Heart right ventricle (tissue), 16 donors: ENCODE results near the gene CAMSAP1. TPM values are rescaled to one million over a fixed set of nuclear protein-coding genes. Genes with fewer than 3 reads are reported as not detected.
A peak's percentile ranks its signal among the peaks of the same experiment; 100 is the strongest.

Experiments
- ATAC-seq, 8 donors: fragments of 200-7000 bp; cut with Tn5 transposase; one replicate each; pipeline ENCODE4 v1.9.1; 2020; ENCODE audit warnings: mild to moderate bottlenecking in 8 of 8, moderate library complexity in 8 of 8, moderate number of reproducible peaks in 1 of 8
- DNase-seq, 2 donors: peaks; one replicate each; pipeline ENCODE4 v3.0.0-alpha.2; 2020
- H3K27ac ChIP-seq, 10 donors: fragments of 200-600 bp; sonication (generic) in 2 of 10; one replicate each; pipeline versions ENCODE4 v1.5.0 to v1.8.0; 2020 to 2022; ENCODE audit warnings: mild to moderate bottlenecking in 3 of 10
- H3K27me3 ChIP-seq, 7 donors: fragments of 200-600 bp; one replicate each; pipeline ENCODE4 v1.8.0; 2021 to 2022; ENCODE audit warnings: mild to moderate bottlenecking in 2 of 7
- H3K36me3 ChIP-seq, 9 donors: fragments of 200-600 bp; sonication (generic) in 1 of 9; one replicate each; pipeline versions ENCODE4 v1.5.0 to v1.8.0; 2020 to 2022; ENCODE audit warnings: mild to moderate bottlenecking in 2 of 9
- H3K4me1 ChIP-seq, 9 donors: fragments of 200-600 bp; sonication (generic) in 1 of 9; one replicate each; pipeline versions ENCODE4 v1.5.0 to v1.8.0; 2020 to 2022; ENCODE audit warnings: mild to moderate bottlenecking in 4 of 9
- H3K4me3 ChIP-seq, 10 donors: fragments of 200-600 bp; sonication (generic) in 2 of 10; one replicate each; pipeline versions ENCODE4 v1.5.0 to v1.8.0; 2020 to 2022; ENCODE audit warnings: mild to moderate bottlenecking in 7 of 10, moderate library complexity in 2 of 10
- H3K9me3 ChIP-seq, 11 donors: fragments of 200-600 bp in 10 of 11; sonication (generic) in 2 of 11; one replicate each; pipeline versions ENCODE4 v1.5.0 to v1.8.0; 2013 to 2022; ENCODE audit warnings: mild to moderate bottlenecking in 2 of 11, control low read depth in 1 of 11, moderate library complexity in 1 of 11
- WGBS, 2 donors: extraction: QIAGEN DNeasy Blood & Tissue Kit; methylation state at CpG; one replicate each; pipeline ENCODE4 v1.1.7; 2013; ENCODE audit warnings: inconsistent platforms in 1 of 2; 5-methylcytosine and 5-hydroxymethylcytosine counted together
- intact Hi-C, 10 donors: fragments of 100-400 bp; cut with DNase I; formaldehyde crosslinking; loops; one replicate each; pipeline versions ENCODE4 v1.11.1 to v1.14.2; 2022
- polyA plus RNA-seq, 2 donors: library from polyadenylated mRNA; stranded (reverse); fragments of 200-250 nt; gene quantifications; one replicate each; pipeline ENCODE4 v1.2.3, GENCODE V29; 2013
- total RNA-seq, 10 donors: library from RNA; stranded (reverse); fragmentation: NEBNext Ultra II Directional in 3 of 10; extraction: Animal tissue kit (Norgen Biotek cat#: 25700) in 3 of 10; gene quantifications; one replicate each; pipeline versions ENCODE4 v1.2.1 to v1.2.4, GENCODE V29; 2021 to 2023
- TF ChIP-seq, protein P1 (sequence below), 9 donors: fragments of 200-600 bp; sonication (generic) in 2 of 9; IDR thresholded peaks; one replicate each; pipeline versions ENCODE4 v1.5.0 to v1.8.0; 2021 to 2022; ENCODE audit warnings: antibody characterized with exemption in 9 of 9, mild to moderate bottlenecking in 5 of 9, moderate library complexity in 1 of 9
- donor health status: Arrhythmogenic right ventricular cardiomyopathy.
- donor health status: ischemic (EF 13 %, LVEDD 7.1; RV severe dilation, severe dysfunction).
- donor health status: healthy with polysubstance abuse.
- donor health status: DM: no; HTN: yes; CAD: no.
- donor health status: DM: no; HTN: no; CAD: no.
- donor health status: ischemic (EF 25% LVEDD 6.9; RV normal size, moderate dysfunction).
- donor health status: ischemic (EF 25% LVEDD 5.7; RV mildly dilated, moderate dysfunction).
- donor health status: healthy.
- donor health status: DM: yes; HTN: yes; CAD: no.
- donor health status: Ischemic cardiomyopathy.
- donor health status: ischemic (EF 35%, LVEDD 5.7; RV mildly dilated, moderate dysfunction).
- donor health status: nonischemic (EF 11% LVEDD 7.7; RV severe dilation, severe dysfunction).
- donor health status: DM: yes; HTN: yes; CAD: no.
- donor health status: PGD.
- donor health status: ischemic (EF 29% LVEDD 5.4; RV normal size, mild dysfunction).
- donor health status: nonischemic (EF 23%, LVEDD 6.1; RV moderate dilation, normal function).

CAMSAP1 gene
- total and polyA plus RNA-seq, 12 donors, result 6.7 to 25.0 (median 19.4) TPM

DNA sequence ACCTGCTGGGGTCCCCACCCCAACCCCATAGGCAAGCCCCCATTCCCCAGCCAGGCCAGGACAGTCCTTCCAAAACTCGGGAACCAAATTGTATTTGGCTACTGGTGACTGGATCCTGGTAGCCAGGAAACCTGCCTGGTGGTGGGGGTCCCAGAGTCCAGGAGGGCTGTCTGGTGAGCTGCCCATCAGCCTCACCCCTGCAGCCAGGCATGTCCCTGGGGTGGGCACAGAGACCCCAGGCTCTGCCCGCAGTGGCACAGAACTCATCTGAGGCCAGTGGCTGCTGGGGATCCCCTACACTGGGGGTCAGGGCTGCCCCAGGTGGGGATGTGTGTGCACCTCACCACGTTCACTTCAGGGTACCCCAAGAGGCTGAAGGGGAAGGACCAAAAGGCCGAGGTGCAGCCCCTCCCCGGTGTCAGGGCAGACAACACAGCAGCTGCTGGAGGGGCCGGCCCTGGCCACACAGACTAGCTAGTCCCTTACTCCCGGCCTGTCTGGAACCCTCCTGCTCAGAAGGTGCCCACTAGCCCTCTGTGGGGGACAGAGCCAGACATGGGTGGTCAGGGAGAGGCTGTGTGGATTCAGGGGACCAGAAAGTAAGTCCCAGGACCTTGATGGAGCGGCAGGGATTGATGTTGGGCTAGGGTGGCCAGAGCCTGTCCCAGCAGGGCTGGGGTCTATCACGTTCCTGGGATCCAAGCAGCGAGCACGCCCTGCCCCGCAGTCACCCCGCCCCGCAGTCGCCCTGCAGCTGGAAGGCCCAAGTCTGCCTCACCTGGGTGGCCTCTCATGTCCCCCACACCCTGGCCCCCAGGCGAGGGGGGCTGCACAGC is 113.9 kb downstream of the CAMSAP1 start:
- H3K36me3 ChIP-seq, result no peaks in the 10 kb centered on the region
- no peak overlapping the region for H3K27ac ChIP-seq
- 88 to 89% methylated on average over 16 of the region's 16 CpGs for WGBS, 2 donors
- no peaks in the 10 kb centered on the region for H3K9me3 ChIP-seq
- DNase-seq (no peak), ATAC-seq (no peak)
- TF ChIP-seq, protein P1, sequence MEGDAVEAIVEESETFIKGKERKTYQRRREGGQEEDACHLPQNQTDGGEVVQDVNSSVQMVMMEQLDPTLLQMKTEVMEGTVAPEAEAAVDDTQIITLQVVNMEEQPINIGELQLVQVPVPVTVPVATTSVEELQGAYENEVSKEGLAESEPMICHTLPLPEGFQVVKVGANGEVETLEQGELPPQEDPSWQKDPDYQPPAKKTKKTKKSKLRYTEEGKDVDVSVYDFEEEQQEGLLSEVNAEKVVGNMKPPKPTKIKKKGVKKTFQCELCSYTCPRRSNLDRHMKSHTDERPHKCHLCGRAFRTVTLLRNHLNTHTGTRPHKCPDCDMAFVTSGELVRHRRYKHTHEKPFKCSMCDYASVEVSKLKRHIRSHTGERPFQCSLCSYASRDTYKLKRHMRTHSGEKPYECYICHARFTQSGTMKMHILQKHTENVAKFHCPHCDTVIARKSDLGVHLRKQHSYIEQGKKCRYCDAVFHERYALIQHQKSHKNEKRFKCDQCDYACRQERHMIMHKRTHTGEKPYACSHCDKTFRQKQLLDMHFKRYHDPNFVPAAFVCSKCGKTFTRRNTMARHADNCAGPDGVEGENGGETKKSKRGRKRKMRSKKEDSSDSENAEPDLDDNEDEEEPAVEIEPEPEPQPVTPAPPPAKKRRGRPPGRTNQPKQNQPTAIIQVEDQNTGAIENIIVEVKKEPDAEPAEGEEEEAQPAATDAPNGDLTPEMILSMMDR (IDR thresholded peaks at IDR 0.05), result no peak
- intact Hi-C loops, result loop anchor here in 3 of 10 donors (10.0 kb wide), 2 partner anchors 61 to 331 kb away; no protein-coding TSS in a partner anchor
- H3K27me3 ChIP-seq, result peaks cover 0 to 31% (median 0%) of the 10 kb centered on the region in 7 donors
- H3K4me3 ChIP-seq, result no peak overlapping the region
- peaks cover 6 to 16% (median 10%) of the 10 kb centered on the region in 9 donors for H3K4me1 ChIP-seq

DNA sequence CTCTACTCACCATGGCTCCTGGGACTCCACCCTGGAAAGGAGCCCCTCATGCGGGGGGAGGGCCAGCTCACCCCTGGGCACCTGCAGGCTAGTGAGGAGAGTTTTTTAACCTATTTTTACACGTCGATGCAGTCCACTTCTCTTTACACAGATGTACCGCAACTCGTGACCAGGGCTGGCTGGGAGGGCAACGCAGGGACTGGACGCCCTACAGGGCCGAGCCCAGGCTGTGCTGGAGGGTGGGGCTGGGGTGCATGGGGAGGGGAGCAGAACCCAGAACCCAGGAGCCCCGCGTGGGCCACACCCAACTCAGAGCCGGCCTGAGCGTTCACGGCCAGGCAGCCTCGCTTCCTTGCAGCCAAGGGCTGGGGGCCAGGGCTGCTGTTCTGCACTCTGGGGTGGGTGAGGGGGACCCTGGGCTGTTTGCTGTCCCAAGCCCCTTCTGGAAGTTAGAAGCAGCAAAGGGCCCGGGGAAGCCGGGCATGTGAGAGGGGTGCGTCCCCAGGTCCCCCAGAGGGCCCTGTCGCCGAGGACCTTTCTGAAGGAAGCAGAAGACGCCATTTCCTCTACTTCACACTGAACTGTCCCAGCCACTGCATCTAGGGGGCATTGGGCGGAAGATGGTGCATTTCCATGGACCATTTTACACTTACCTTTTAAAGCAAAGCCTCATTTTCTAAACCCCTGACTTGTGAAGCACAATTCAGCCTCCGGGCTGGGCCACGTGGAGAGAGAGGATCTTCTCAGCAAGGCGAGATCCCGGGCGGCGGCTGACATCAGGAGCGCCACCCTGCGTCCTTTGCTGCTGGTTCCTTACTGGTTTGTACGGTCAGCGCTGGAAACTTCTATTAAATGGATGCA is 114.8 kb downstream of the CAMSAP1 start:
- intact Hi-C loops, result loop anchor here in 3 of 10 donors (10.0 kb wide), 2 partner anchors 62 to 332 kb away; no protein-coding TSS in a partner anchor
- TF ChIP-seq, protein P1 (IDR thresholded peaks at IDR 0.05), result no peak
- H3K36me3 ChIP-seq, result no peaks in the 10 kb centered on the region
- H3K27ac ChIP-seq, result no peak overlapping the region
- peaks cover 0 to 32% (median 0%) of the 10 kb centered on the region in 7 donors for H3K27me3 ChIP-seq
- ATAC-seq (no peak), DNase-seq (no peak)
- no peak overlapping the region for H3K4me3 ChIP-seq
- 84 to 85% methylated on average over 31 of the region's 31 CpGs for WGBS, 2 donors
- H3K9me3 ChIP-seq, result no peaks in the 10 kb centered on the region
- H3K4me1 ChIP-seq, result peaks cover 0 to 7% (median under 1%) of the 10 kb centered on the region in 9 donors

DNA sequence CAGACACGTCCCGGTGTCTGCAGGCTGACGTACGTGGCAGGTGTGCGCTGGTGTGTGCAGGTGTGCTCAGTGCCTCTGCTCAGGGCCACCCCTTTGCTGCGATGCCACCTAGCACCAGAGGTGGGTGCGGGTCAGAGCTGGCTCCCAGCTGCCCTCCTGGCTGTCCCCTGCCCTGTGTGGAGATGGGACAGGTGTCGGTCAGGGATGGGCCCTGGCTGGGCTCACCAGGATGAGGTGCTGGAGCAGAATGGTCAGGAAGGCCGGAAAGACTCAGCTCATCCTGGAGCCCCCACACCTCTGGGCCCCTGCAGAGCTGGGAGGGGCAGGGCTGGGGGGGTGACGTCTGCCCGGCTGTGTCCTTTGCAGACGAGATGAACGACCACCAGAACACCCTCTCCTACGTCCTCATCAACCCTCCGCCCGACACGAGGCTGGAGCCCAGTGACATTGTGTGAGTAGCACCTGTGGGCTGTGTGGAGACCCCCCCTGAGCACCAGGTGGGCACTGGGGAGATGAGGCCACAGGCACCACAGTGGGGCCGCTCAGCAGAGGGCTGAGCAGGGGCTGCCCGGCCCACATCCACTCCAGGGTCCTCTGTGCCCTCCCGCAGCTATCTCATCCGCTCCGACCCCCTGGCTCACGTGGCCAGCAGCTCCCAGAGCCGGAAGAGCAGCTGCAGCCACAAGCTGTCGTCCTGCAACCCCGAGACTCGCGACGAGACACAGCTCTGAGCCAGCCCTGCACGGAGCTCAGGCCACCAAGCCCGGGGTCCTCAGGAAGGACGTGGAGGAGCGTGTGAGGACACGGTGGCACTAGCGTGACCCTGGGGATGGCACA is 115.7 kb downstream of the CAMSAP1 start:
- ATAC-seq, result peak in 1 of 8 donors; percentile 5
- no peak for DNase-seq
- H3K9me3 ChIP-seq, result no peaks in the 10 kb centered on the region
- peaks cover 0 to 32% (median 0%) of the 10 kb centered on the region in 7 donors for H3K27me3 ChIP-seq
- TF ChIP-seq, protein P1 (IDR thresholded peaks at IDR 0.05), result no peak
- no peak overlapping the region for H3K27ac ChIP-seq
- H3K36me3 ChIP-seq, result no peaks in the 10 kb centered on the region
- intact Hi-C loops, result loop anchor here in 3 of 10 donors (10.0 kb wide), 2 partner anchors 63 to 333 kb away; no protein-coding TSS in a partner anchor
- no peak overlapping the region for H3K4me3 ChIP-seq
- 66 to 69% methylated on average over 35 of the region's 35 CpGs for WGBS, 2 donors
- no peaks in the 10 kb centered on the region for H3K4me1 ChIP-seq
